Activated T-helper 1 cell treated with Interleukin-2 at 50 U/mL for 16 hours (primary cell): ENCODE results near the gene SLC6A12.
"Not testable (repeated sequence)": the region's sequence is repeated elsewhere in the genome, so short reads cannot be mapped to it uniquely, and the experiment has no call there.

ENCODE experiments used
- DNase-seq: peaks from one replicate; pipeline ENCODE4 v3.0.0-alpha.2; 2020; ENCODE audit warnings: low read depth

Gene SLC6A12

DNA sequence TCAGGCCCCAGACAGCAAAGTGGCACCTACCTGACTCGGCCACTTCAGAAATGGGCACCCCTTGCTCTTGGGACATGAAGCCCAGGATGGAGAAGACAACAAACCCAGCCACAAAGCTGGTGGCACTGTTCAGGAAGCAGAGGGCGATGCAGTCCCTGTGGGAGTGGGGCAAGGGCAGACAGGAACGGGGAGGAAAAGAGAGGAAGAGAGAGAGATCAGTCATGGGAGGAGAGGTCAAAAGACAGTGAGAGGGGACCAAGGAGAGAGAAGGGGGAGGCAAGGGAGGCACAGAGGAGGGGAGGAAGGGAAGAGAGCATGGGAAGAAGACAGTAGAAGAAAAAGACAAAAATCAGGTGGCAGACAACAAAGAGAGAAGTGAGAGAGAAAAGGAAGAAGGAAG is 16.6 kb downstream of the SLC6A12 start:
- no peak for DNase-seq

DNA sequence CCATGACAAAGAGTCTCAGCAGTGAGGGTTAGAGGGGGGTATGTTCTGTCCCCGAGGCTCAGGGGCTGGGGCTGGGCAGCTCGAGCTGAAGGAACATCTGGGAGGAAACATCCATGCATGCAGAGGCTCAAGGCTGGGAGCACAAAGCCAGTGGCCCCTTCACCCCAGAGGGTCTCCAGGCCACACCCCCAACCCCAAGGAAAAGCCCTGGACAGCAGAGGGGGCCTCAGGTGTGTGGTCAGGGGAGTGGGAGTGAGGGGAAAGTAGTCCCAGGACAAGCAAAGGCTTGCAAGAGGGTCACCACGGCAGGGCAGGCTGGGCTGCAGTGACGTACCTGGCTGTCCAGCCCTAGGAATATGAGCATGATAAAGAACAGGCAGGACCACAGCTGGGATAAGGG is 17.5 kb downstream of the SLC6A12 start:
- no peak for DNase-seq

DNA sequence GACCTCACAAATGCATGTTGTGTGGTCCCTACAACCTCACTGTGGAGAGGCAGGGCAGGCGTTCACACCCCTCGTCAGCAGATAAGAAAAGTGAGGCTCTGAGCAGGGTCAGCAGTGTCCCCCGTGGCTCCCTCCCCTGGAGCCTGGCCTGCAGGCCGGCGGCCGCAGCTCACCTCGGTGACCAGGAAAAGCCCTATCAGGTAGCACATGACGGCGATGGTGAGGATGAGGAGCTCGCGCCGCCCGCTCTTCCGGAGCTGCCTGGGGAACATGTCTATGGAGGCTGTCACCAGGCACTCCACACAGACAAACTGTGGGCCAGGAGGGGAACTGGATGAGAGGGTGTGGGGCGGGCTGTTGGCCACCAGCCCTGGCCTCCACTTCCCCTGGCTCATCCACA is 18.0 kb downstream of the SLC6A12 start:
- DNase-seq: no peak

DNA sequence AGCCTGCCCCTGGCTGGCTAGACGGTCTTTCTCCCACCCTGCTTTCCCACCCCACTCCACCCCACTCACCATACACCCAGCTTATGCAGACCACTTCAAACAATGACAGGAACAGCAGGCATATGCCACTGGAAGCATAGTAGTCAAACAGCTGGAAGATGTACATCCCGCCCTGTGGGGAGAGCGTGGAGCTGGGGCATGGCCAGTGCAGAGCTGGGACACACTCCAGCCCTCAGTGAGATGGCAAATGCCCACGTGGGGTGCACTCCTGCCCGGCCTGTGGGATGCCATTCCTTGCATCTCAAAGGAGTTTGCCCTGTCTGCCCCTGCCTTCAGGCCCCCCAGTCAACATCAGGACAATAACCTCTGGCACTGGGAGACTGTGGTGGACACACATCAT is 18.8 kb downstream of the SLC6A12 start:
- DNase-seq: no peak

DNA sequence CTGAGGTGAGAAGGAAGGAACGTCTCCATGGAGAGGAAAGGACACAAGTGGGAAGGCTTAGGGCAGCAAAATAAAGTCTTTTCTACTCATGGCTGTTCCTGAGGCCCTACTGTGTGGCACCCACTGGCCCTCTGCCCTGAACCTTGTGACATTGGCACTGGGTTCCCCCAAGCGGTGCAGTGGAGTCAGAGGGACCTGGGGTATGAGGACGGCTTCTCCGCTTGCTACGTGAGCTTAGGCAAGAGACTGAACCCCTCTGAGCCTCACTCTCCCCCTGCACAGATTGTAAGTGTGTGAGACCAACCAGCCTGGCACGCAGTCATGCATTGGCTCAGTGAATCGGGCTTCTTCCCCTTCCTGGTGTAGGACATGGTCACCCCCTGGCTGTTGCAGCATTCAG is 19.7 kb downstream of the SLC6A12 start:
- DNase-seq: no peak

DNA sequence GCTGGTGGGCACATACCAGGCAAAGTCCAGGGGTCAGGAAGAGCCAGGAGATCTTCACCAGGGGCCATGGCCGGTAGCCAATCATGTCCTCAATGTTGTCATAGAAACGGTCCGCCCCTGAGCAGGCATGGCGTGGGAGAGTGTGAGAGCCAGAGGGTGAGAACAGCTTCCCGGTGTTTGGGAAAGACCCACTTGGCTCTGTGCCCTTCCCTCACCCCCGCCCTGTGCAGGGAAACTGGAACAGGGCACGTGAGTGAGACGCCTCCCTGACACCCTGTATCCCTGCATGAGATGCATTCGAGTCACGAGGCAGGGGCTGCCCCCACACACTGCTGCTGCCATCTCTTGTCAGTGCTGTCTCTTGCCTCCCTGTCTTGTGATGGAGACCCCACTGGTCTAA is 20.7 kb downstream of the SLC6A12 start:
- no peak for DNase-seq

DNA sequence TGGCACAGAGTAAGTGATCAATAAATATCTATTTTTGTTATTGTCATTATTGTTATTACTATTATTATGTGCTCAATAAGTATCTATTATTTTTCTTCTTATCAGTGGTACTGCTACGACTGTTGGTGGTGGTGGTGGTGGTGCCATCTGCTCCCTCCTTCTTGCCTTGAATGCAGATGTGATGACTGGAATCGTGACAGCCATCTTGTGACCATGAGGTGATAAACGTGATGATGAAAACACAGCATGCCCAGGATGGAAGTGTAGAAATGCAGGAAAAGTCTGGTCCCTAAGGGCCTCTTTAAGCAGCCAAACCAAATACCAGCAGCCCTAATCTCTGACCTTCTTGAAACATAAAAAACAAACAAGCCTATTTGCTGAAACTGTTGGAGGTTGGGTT is 22.4 kb downstream of the SLC6A12 start:
- DNase-seq: no peak

DNA sequence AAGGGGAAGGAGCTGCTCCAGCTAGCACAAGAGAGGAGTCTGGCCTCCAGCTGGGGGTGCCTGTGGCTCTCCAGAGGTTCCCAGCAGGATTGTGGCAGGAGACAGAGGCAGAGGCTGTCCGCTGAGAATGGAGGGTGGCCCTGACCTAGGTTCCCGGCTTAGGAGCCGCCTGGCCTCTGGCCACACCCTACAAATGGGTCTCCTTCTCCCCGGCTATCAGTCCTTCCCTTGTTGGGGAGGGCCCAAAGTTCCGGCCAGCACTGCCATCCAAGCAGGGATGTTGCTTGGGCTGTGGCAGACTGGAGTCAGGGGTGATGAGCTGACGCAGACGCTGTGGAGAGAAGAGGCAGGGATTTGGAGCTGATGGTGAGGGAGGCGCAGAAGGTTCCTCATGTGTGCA is 23.1 kb downstream of the SLC6A12 start:
- DNase-seq: no peak

DNA sequence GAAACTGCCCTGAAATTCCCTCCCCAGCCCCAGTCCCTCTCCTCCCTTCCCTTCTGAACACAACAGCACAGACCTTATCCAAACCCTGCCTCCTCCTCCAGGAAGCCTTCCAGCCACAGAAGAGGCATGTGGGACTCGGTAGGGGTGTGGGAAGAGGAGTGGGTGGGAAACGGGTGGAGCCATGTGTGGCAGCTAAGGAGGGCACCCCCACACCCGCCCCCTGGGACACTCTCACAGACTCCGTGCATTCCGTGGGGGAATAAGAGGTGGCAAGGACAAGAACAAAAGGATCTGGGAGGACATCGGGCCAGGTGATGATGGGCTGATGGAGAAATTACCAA is 24.4 kb downstream of the SLC6A12 start:
- DNase-seq: no peak

DNA sequence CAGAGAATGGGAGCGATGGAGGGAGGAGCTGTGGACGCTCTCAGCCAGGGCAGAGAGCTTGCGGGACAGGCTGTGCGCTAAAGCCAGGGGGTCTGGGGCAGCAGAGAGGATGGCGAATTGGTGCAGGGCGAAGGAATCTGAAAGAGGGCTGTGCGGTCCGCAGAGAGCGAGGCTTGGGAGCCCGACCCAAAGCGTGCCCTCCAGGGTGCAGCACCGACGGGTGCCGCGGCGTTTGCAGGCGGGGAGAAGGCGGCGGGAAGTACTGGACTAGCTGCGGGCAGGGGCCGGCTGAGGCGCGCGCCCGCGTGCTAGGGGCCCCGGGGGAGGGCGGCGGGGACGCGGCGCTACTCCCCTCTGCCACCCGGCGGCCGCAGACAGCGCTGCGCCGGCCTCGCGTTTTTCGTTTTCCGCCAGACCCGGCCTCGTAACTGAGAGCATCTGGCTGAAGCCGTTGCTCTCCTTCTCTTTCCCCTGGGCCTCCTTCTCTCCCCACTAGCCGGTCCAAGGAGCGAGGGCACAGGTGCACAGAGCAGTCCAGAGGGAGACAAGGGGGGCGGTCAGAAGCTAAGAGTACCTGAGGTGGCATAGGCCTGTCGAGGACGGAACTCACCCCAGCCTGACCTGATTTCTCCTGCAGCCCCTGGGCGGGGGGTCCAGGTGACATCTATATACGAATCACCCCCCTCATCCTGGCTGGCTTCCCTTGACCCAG is 24.9 kb downstream of the SLC6A12 start:
- no peak for DNase-seq

DNA sequence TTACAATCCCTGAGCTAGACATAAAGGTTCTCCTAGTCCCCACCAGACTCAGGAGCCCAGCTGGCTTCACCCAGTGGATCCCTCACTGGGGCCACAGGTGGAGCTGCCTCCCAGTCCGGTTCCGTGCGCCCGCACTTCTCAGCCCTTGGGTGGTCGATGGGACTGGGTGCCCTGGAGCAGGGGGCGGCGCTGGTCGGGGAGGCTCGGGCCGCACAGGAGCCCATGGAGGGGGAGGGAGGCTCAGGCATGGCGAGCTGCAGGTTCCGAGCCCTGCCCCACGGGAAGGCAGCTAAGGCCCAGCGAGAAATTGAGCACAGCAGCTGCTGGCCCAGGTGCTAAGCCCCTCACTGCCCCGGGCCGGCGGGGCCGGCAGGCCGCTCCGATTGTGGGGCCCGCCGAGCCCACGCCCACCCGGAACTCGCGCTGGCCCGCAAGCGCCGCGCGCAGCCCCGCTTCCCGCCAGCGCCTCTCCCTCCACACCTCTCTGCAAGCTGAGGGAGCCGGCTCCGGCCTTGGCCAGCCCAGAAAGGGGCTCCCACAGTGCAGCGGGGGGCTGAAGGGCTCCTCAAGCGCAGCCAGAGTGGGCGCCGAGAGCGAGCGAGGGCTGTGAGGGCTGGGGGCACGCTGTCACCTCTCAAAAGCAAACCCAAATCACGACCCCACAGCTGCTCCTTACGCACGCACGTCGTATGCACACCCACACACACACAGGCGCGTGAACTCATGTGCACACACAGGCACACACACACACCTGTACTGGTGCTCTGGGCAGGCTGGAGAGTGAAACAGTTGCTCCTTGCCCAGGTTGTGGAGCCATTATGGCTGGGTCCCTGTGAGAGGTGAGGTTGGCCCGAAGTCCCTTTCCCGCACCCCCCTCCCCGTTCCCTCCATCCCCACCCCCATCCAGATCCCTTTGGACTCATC is 25.7 kb downstream of the SLC6A12 start:
- DNase-seq: not testable (repeated sequence)

DNA sequence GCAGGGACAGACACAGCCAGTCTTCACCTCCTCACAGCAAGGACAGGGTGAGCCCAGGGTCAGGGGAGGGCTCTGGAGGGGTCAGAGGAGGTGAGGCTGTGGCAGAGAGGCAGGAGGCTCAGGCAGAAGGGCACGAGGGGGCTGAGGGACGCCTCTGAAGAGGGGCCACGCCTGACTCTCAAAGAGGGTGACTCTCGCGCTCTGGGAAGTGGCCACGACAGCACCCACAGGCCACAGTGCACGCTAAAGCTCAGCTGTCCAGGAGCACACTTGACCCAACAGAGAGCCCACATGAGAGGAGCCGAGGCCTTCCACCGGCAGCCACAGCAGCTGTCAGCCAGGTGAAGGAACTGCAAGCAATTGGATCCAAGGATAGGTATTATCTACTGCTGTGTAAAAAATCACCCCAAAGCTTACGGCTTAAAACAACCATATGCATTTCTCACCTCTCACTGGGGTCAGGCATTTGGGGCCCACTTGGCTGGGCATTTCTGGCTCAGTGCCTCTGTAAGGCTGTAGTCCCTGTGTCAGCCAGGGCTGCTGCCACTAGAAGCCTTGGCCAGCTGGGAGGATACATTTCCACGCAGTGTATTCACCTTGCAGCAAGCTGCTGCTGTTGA is 27.8 kb downstream of the SLC6A12 start:
- no peak for DNase-seq

DNA sequence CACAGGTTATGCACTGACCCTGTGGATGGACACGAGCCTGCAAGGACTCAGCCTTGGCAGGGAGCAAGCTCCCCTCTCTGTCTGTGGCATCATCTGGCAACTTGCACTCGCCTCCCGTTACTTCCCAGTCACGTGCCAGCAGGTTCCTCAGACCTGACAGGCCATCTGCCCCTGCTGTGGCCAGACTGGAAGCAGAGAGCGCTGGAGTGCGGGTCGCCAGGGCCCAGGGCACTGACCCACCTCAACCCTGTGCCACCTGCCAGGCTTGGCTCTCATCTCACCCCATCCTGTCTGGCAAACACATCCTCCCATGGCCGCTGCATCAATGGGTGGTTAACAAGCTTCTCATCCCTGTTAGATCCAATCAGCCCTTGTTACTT is 28.4 kb downstream of the SLC6A12 start:
- no peak for DNase-seq

DNA sequence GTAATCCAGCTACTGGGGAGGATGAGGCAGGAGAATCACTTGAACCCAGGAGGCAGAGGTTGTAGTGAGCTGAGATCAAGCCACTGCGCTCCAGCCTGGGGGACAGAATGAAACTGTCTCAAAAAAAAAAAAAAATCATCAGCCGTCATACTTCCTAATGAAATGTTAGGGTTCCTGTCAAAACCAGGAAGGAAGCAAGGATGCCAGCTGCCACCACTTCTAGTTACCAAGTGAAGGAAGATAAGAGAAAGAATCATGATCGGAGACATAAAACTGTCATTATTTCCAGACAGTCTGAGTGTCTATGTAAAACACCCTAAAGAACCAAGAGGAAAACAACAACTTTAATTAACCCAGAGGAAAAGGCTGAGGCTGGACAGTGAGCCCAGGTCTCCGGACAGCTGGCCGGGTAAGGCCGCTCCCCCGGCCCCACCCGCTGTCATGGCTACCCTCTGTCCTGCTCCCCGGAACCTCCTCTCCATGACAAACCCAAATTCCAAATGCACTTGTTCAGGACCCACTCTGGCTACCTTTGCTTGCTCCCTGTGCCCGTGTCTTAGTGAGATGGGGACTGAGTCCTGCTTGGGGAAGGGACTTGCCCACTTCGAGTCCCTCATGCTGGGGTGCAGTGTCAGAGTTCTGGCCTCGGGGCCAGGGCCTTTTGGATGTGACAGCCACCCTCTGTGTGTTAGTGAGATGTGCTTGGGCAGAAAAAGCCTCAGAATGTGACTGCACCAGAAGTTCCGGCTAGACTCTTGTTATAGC is 29.0 kb downstream of the SLC6A12 start:
- no peak for DNase-seq

DNA sequence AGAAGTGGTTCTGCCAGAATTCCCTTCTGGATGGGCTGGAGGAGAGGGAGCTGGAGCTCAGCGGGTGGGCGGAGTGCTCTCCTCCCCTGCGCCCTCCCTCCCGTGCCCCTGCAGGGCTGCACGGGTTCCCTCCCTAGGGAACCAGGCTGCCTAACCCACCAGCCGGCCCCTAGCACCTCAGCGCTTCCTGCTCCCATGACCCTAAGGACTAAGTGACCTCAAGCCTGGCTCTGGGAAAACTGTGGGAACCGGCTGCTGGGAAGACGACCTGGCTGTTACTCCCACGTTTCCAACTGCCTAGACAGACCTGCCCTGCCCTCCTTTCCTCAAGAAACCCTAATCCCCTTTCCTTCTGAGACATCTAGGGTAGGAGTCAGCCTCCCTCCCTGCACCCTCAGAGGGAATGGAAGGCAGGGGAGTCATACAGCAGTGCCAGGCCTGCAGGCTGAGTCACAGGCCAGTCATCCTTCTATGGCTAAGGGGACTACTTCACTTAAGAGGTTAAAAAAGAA is 31.5 kb downstream of the SLC6A12 start:
- no peak for DNase-seq

DNA sequence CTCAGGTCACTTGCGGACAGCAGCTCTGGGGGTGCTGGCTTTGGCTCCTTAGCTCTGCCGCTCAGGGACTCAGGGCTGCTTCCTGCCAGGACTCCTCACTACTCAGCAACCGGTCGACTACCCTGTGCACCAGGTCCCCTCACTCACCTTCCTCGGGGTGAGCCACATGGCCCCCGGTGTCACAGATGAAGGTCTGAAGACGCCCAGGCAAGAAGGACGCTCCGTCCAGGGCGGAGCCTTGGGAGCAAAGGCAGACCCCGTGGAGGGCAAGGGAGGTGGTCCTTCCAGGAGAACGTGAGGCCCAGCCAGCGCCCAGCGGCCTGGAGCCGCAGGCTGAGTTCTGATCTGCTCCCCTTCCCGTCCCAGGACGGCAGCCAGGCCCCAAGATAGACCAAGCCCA is 32.0 kb downstream of the SLC6A12 start:
- no peak for DNase-seq

DNA sequence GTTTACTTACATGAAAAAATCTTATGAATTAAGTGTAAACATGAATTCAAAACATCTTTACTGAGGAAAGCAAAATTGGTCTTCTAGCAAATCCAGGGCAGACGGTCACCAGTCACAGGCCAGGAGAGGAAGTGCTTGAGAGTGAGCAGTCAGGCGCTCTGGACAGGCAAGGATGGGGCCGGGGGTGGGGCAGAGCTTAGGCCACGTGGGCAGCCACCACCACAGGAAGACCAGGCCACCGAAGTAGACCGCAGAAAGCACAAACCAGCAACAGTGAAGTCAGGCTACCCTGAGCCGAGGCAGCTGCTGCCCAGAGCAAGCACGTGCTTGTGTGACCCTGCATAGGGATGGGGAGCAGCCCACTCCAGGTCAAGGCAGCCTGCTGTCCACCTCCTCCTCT is 33.5 kb downstream of the SLC6A12 start:
- no peak for DNase-seq

DNA sequence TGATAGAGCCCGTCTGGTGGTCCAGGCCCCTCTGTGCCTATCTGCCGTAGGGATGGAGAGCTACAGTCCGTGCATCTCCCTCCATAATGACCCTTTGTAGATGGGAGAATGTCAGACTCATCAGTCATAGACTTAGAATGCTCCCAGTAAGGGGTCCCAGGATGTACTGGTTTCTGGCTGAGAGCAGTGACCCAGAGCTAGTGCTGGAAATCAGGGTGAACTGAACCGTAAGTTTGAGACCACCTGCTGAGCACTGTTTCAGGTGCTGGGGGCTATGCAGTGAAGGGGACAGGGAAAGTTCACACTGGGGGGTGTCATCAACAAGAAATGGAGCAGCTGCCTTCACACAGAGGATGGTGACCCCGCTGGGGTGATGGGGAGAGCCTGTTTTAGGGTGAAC is 34.1 kb downstream of the SLC6A12 start:
- DNase-seq: no peak

DNA sequence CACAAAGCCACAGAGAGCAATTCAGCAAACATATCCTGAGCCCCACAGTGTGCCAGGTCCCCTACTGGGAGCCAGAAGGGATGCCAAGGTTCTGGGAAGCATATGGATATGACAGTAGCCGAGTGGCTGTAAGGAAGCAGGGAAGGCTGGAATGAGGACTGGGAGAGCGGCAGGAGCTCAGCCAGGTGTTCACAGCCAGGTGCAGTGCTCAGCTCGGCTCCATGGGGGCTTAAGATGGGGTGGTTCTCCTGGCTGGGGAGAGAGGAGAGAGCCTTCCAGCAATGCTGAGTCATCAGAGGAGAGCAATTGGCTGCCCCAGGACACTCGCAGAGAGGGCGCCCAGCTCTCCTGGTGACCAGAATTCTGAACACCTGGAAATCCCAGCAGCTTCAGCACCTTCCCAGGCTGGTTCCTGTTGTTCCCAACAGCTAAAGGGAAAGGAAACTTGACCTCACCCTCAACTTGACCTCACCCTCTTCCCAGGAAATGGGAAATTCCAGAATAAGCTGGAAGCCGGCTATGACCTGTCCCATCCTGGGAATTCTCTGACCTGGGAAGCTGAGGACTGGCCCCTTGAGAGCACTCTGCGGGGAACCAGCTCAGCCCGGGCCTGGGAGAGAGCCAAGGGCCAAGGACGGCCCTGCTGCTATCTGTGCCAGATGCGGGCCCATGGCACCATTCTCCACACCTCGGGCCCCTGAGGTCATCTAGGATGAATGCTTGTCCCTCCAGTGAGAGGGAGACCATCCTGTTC is 34.6 kb downstream of the SLC6A12 start:
- DNase-seq: no peak

DNA sequence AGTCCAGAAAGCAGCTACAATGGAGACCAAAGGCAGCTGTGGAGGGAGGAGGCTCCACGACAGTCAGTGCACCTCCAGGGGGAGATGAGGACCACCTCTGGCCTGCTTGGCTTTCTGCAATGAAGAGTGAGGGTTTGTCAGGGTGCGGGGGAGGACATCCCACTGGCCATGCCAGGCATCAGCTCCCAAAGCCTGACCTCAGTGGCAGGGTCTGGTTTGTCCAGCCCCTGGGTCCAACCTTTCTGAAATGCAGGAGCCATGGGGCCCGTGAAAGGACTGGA is 35.2 kb downstream of the SLC6A12 start:
- no peak for DNase-seq

DNA sequence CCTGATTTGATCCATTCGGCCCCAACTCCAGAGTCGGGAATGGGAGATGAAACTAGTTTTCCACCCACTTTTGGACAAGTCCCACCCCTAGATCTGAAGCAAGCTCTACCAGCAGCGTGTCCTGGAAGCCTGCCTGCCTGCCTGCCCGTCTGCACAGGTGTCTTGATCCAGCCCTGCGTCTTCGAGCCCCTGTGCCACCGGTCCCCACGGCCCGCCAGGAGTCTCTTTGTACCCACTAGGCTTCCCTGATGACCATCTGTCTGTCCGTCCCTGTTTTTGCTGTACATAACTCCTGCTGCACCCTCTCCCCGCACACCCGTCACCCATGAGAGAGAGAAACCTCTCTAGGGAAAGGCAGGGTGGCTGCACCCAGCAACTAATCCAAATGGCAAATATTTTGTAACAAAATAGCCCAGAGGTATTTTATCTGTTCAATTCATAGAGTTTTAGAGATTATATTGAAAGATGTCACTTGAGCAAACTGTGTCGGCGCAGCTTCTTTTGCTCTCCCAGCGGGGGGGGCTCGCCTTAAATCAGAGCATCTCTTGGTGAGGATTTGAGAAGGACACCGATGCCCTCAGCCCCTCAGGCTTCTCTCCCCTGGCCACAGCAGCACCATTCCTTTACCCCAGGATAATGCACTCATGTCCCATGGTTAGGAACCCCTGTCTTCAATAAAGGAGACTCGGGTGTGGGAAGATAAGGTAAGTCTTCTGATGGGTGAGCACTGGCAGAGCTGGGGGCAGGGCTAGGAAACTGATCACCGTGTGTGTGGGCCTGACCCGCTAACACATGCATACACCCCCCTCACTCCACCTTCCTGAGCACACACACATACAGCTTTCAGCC is 35.8 kb downstream of the SLC6A12 start:
- no peak for DNase-seq
